Stomach (tissue), 4 donors: Measurements from ENCODE around the gene DNAJC1.

Experiments used
- POLR2A ChIP-seq, 4 donors: fragments of 450-650 bp; IDR thresholded peaks; one replicate each; pipeline ENCODE4 v1.6.1; 2016; ENCODE audit warnings: antibody characterized with exemption in 4 of 4, control low read depth in 2 of 4, mild to moderate bottlenecking in 1 of 4, moderate library complexity in 1 of 4
- POLR2AphosphoS5 ChIP-seq, 3 donors: sonication (generic); formaldehyde crosslinking; IDR thresholded peaks; one replicate each; pipeline ENCODE4 v1.6.1; 2016; ENCODE audit warnings: antibody characterized with exemption in 3 of 3
- TF ChIP-seq, protein P1 (sequence below), 7 experiments: fragments of 450-650 bp in 4 of 7; fragments of 200-600 bp in 3 of 7; sonication (generic) in 3 of 7; IDR thresholded peaks; one replicate each; pipeline ENCODE4 v1.5.1; 2016 to 2019; ENCODE audit warnings: antibody characterized with exemption in 7 of 7, control low read depth in 2 of 7, mild to moderate bottlenecking in 1 of 7

DNA sequence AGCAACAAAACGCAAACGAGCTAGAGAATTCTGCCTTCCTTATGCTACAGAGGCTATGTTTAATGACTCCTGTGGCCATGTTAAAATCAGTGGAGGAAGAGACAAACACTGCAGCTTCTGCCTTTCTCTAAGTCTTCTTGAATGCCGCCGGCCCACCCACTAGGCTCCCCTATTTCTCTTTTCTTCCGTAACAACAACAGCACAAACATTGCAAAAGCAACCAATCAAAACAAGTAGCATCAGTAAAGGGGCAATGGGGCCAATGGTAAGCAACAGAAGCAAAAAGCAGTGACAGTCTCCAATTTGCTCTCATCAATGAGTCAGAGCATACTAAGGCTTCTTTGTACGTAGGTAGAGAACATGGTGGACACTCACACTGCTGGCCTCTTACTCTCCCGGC is 26.8 kb downstream of the DNAJC1 start:
- TF ChIP-seq, protein P1, sequence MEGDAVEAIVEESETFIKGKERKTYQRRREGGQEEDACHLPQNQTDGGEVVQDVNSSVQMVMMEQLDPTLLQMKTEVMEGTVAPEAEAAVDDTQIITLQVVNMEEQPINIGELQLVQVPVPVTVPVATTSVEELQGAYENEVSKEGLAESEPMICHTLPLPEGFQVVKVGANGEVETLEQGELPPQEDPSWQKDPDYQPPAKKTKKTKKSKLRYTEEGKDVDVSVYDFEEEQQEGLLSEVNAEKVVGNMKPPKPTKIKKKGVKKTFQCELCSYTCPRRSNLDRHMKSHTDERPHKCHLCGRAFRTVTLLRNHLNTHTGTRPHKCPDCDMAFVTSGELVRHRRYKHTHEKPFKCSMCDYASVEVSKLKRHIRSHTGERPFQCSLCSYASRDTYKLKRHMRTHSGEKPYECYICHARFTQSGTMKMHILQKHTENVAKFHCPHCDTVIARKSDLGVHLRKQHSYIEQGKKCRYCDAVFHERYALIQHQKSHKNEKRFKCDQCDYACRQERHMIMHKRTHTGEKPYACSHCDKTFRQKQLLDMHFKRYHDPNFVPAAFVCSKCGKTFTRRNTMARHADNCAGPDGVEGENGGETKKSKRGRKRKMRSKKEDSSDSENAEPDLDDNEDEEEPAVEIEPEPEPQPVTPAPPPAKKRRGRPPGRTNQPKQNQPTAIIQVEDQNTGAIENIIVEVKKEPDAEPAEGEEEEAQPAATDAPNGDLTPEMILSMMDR (IDR thresholded peaks at IDR 0.05) = no peak
- TF ChIP-seq POLR2A (IDR thresholded peaks at IDR 0.05) (no peak), POLR2AphosphoS5 (IDR thresholded peaks at IDR 0.05) (no peak)
